Fibroblast of the aortic adventitia (primary cell): Measurements from ENCODE around the gene FRMD4B. TPM values are rescaled to one million over a fixed set of nuclear protein-coding genes. Genes with fewer than 3 reads are reported as not detected.

Source experiments
- DNase-seq: peaks from one replicate; pipeline ENCODE4 v3.0.0-alpha.2; 2010; ENCODE audit warnings: low read depth
- H3K4me3 ChIP-seq: 2 replicates; pipeline ENCODE4 v1.5.1; 2011; ENCODE audit warnings: low read depth, mild to moderate bottlenecking, control low read depth, low read length, moderate library complexity
- total RNA-seq: library from RNA; depleted of rRNA; stranded (reverse); fragments of >200 nt; gene quantifications from 2 replicates; pipeline ENCODE4 v1.2.3, GENCODE V29; 2012; ENCODE audit warnings: low replicate concordance
- TF ChIP-seq, protein P1 (sequence below): IDR thresholded peaks from 2 replicates; pipeline ENCODE4 v1.5.1; 2011; ENCODE audit warnings: mild to moderate bottlenecking, low read length, control low read depth, inconsistent platforms; ENCODE audit not compliant: insufficient read depth

FRMD4B gene
- total RNA-seq, 1 donor, result 0.81 TPM

DNA sequence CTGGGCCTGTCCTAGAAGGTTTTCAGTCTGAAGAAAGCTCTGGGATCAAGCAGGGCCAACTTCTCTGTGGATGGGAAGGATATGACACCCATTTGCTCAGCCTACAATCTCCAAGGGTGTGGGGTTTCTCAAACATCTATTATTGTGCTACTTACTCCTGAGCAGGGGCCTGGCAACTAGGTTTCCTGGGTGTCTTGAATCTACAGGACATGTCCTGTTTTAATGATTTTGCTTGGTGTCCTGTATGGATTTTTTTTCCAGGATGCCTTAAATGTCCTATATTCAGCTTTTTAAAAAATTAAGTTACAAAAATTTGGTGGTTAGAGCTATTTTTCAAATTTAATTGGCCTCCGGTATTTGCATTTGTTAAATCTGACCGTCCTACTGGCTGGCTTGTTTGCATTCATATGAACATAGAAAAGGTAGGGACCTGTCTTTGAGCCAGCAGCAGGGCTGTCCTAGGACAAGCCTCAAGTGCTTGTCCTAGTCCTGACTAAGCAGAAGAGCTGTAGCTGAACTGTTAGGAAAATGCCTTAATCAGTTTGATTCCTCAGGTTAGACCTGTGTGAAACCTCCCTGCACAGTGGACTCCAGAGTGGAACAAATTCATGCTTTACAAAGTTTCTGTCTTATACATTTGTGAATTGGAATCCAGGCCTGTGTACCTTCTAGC is 223.4 kb downstream of the FRMD4B start:
- no peak overlapping the region for H3K4me3 ChIP-seq
- TF ChIP-seq, protein P1, sequence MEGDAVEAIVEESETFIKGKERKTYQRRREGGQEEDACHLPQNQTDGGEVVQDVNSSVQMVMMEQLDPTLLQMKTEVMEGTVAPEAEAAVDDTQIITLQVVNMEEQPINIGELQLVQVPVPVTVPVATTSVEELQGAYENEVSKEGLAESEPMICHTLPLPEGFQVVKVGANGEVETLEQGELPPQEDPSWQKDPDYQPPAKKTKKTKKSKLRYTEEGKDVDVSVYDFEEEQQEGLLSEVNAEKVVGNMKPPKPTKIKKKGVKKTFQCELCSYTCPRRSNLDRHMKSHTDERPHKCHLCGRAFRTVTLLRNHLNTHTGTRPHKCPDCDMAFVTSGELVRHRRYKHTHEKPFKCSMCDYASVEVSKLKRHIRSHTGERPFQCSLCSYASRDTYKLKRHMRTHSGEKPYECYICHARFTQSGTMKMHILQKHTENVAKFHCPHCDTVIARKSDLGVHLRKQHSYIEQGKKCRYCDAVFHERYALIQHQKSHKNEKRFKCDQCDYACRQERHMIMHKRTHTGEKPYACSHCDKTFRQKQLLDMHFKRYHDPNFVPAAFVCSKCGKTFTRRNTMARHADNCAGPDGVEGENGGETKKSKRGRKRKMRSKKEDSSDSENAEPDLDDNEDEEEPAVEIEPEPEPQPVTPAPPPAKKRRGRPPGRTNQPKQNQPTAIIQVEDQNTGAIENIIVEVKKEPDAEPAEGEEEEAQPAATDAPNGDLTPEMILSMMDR, result no peak
- no peak for DNase-seq

DNA sequence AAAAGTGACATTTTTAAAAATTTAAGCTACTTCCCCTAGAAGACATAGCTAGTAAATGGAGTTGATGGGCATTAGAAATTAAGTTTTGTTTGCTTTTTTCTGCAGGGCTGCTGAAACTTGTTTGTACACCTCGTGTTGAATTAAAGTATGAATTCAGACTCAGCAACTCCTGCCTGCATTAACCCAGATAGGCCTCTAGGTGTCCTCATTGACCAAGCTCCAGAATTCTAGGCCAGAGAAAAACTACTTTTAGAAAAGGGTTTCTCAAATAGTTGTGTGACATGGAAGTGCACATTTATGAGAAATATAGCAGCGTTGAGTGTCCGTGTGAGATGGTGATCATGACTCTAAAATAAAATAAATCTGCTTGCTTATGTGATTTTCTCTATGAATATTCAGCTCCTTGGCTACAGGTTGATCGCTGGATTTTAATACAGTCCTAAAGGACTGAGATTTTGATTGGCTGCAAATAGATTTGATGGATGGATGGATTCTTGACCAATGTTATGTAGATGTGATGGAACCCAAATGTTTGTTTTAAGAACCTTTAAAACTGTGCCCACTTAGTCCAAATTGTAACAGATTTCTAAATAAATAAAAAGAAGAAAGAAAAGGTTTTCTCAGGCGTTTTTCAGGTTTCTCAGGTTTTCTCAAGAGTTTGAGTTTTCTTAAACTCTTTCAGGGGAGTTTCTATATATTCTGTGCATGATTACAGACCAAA is 224.1 kb downstream of the FRMD4B start:
- DNase-seq, result peak; percentile 71
- H3K4me3 ChIP-seq, result no peak overlapping the region
- TF ChIP-seq, protein P1, result peak; percentile 96

DNA sequence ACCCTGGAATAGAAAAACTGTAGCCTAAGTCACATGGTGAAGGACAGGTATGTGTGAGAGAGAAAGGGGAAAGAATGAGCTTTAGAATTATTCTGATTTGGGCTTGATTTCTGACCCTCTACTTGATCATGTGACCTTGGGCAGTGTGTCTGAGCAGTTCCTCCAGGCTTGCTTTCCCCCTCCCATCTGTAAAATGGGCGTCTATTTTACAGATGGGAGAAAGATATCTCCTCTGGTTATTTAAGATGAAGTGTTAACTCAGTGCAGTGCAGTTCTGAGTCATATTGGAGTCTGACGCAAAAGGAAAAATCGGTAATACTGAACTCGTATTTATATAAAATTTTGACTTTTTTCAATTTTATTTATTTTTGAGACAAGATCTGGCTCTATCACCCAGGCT is 225.4 kb downstream of the FRMD4B start:
- DNase-seq, result no peak
- TF ChIP-seq, protein P1, result no peak
- H3K4me3 ChIP-seq, result no peak overlapping the region

DNA sequence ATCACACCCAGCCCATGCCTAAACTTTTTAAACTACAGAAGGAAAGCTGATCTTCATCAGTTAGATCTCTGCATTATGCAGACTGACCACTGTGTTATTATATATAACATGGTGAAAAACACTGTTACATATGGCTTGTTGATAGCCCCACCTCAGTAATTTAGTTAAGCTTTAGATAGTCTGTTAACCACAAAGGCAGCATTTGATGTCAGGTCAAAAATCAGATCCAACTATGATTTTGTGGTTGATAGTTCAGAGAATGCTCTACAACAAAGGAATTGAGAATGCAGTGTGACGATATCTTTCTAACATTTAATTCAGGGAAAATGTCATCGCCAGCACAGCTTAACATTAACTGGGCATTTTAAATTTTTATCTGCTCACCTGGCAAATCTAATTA is 225.8 kb downstream of the FRMD4B start:
- DNase-seq, result no peak
- TF ChIP-seq, protein P1, result no peak

DNA sequence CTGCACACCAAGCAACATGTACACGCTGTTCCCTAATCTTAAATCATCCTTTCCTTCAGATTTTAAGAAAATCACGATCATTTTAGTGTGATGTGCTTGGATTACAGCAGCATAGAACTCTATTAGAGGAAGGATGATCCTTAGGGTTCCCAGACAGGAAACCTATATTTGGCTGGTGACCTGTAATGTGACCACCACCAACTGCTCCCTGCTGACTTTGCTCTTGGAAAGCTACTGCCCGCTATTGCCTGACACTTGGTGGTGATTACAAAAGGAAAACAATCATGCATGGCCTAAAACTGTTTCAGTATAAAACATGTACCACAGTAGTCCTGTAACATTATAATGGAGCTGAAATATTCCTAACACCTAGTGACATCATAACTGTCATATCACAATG is 236.3 kb downstream of the FRMD4B start:
- TF ChIP-seq, protein P1, result no peak
- no peak overlapping the region for H3K4me3 ChIP-seq
- DNase-seq, result no peak

More for the DNA sequence above, 225.8 kb downstream of the FRMD4B start:
- H3K4me3 ChIP-seq, result no peak overlapping the region

DNA sequence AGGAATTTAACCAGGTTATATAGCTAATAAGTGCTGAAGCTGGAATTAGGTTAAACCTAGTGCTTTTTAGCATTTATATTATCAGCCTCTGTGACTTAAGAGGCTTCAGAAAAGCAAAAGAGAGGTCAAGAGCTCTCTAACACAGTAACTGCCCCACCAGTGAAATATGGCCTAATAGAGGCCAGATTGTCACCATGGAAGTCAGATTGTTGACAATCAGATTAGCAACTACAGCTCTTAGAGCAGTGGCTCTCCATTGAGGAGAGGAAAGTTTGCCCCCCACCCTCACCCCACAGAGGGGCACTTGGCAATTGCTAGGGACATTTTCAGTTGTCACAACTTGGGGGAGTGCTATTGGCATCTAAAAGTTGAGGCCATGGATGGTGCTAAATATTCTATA is 240.2 kb downstream of the FRMD4B start:
- TF ChIP-seq, protein P1, result no peak
- no peak for DNase-seq
- H3K4me3 ChIP-seq, result no peak overlapping the region
